Mammary epithelial cell (primary cell): ENCODE data around the gene LIFR.

Experiments used
- EZH2 ChIP-seq: IDR thresholded peaks from 2 replicates; pipeline ENCODE4 v1.6.1; 2012; ENCODE audit warnings: low read length, inconsistent platforms, borderline replicate concordance
- TF ChIP-seq, protein P1 (sequence below), 2 donors: IDR thresholded peaks in 1 of 2; conservative IDR thresholded peaks in 1 of 2; 2 replicates each; pipeline ENCODE4 v1.5.1; 2011 to 2012; ENCODE audit warnings: inconsistent platforms in 2 of 2, low read length in 2 of 2, mild to moderate bottlenecking in 2 of 2, control low read depth in 1 of 2, low read depth in 1 of 2; ENCODE audit not compliant: insufficient read depth in 1 of 2; ENCODE audit errors: extremely low read depth in 1 of 2

DNA sequence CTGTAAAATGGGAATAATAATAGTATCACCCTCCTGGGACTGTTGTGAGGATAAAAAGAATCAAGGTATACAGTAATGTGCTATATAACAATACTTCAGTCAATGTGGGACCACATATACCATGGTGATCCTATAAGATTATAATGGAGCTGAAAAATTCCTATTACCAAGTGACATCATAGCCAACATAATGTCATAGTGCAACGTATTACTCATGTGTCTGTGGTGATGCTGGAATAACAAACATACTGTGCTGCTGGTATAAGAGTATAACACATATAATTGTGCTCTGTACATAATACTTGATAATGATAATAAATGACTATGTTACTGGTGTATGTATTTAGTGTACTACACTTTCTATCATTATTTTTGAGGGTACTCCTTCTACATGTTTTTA, 38.1 kb downstream of the LIFR start:
- TF ChIP-seq, protein P1, sequence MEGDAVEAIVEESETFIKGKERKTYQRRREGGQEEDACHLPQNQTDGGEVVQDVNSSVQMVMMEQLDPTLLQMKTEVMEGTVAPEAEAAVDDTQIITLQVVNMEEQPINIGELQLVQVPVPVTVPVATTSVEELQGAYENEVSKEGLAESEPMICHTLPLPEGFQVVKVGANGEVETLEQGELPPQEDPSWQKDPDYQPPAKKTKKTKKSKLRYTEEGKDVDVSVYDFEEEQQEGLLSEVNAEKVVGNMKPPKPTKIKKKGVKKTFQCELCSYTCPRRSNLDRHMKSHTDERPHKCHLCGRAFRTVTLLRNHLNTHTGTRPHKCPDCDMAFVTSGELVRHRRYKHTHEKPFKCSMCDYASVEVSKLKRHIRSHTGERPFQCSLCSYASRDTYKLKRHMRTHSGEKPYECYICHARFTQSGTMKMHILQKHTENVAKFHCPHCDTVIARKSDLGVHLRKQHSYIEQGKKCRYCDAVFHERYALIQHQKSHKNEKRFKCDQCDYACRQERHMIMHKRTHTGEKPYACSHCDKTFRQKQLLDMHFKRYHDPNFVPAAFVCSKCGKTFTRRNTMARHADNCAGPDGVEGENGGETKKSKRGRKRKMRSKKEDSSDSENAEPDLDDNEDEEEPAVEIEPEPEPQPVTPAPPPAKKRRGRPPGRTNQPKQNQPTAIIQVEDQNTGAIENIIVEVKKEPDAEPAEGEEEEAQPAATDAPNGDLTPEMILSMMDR (conservative IDR thresholded peaks at IDR 0.05 in 1 of 2, IDR thresholded peaks at IDR 0.05 in 1 of 2; ENCODE audit: extremely low read depth in 1 of 2, insufficient read depth in 1 of 2, low read depth in 1 of 2, low read length in 2 of 2): no peak
- no peak for TF ChIP-seq EZH2
